Measurements from ENCODE around the gene SENP1.
A peak's percentile ranks its signal among the peaks of the same experiment; 100 is the strongest.
"Not testable (repeated sequence)": the region's sequence is repeated elsewhere in the genome, so short reads cannot be mapped to it uniquely, and the experiment has no call there.

Gene SENP1

DNA sequence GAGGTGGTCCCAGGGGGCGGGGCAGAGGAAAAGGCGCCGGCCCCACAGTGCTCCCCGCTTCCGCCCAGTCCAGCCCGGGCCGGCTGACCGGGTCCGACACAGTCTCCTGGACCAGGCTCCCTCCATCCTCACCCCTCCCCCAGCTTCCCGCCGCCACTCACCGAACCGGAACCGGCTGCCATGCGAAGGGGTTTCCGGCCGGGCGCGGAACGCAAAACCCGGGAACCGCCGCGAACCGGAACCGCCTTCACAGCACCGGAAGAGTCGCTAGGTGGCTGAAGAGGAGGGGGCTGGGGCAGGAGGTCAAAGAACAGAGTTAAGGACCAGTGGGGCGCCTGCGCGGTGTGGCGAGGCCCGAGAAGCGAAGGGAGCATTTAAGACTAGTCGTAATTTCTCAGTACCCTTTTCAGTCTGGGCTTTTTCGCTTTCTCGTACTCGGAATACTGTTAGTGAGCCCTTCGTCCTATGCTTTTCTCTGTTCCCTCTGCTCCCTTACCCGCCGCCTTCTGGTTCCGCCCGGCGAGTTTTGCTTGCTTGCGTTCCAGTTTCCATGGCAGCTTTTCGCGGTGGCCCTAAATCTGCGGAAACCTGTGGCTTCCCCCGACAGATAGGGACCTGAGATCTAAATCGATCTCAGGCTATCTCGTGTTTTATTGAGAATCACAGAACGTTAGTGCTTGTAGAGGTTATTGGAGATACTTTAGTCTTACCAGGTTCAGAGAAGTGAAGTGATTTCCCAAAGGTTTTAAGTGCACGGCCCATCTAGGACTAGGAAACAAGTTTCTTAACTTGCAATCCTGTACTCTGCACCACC lies at the start of gene SENP1:
SENP1 (minus strand) TSS at position 213 of the 814 bp plus-strand sequence. CDS start 4,607 bp downstream, outside the sequence.
- DNase-seq = peak; percentile 61

- no peak for DNase-seq
Measured at GRCh38 chr12:48151103-48151771, 45.4 kb upstream of the SENP1 start.

DNA sequence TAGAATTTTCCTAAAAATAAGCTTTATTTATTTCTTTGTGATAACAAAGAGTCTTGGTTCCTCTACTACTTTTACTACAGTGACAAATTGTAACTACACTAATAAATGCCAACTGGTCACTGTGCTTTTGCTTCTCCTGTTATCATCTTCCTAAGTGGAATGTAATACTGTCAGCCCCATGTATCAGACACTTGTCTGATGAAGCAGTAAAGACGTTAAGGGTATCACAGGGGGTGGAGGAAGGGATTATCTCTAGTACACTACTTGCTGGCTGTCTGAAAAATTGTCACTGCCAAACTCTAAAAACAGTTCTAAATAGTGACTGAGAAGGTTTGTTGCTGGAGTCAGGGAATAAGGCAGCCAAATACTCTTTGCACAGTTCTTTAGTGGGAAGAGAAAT lies 40.1 kb upstream of the SENP1 start:
- DNase-seq = no peak

- no peak for DNase-seq
Measured at GRCh38 chr12:48143898-48144297, 38.0 kb upstream of the SENP1 start.

DNA sequence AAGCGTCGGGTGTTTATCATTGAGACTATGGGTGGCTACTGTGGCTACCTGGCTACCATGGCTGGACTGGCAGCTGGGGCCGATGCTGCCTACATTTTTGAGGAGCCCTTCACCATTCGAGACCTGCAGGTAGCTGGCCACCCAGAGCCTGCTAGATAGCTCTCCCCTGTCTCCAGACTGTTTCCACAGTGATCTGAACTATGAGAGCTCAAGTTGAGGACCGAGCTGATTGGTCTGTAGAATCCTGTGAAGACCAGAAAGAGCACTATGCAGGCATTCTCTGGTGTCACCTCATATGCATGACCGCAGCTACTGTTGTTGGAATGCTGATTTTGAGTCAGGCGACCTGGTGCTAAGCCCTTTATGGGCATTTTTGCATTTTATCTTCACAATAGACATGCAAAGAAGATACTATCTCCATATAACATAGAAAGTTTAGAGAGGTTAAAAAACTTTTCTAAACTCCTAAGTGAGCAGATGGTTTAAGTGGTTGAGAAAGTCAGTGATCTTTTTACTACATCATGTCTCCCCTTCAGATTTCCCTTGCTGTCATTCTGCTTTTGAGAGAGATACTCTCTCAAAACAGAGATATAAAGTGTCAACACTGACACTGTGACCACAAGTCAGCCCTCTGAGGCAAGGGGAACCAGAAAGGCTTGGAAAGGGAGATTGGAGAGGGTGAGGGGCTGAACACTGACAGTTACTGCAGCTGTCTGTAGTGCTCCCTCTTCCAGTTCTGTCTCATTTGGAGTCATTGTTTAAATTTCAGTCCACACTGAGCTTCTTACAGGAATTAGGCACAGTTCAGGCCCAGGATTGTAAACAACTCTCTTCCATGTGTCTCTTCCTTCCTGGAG lies 37.2 kb upstream of the SENP1 start:
- DNase-seq = no peak

- DNase-seq = no peak
Measured at GRCh38 chr12:48135027-48135426, 29.1 kb upstream of the SENP1 start.

DNA sequence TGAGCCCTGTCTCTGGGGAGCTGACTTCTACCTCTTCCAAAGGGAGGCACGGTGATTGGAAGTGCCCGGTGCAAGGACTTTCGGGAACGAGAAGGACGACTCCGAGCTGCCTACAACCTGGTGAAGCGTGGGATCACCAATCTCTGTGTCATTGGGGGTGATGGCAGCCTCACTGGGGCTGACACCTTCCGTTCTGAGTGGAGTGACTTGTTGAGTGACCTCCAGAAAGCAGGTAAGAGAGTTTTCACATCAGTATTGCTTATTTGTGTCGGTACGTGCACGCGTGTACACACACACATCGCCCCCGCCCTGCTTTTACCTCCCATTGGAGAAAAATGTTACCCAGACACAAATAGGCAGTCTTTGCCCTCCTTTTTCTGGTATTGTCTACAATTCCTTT lies 26.9 kb upstream of the SENP1 start:
- no peak for DNase-seq

DNA sequence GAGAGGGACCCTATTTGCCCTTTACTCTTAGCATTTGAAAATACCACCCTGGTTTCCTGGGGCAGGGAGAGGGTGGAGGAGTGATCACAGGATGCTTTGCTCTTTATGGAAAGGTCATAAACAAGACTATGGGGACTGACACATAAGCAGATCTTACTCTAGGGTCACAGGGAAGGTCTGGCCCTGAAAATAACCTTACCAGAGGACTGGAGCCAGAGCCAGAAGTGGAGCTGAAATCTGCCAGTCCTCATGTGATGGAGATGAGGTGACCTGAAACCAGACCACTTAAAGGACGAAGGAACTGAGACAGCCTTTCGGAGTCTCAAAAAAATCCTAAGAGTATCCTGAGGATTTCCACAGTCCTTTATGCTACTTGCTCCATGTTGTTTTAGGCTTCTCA lies 25.6 kb upstream of the SENP1 start:
- no peak for DNase-seq

DNA sequence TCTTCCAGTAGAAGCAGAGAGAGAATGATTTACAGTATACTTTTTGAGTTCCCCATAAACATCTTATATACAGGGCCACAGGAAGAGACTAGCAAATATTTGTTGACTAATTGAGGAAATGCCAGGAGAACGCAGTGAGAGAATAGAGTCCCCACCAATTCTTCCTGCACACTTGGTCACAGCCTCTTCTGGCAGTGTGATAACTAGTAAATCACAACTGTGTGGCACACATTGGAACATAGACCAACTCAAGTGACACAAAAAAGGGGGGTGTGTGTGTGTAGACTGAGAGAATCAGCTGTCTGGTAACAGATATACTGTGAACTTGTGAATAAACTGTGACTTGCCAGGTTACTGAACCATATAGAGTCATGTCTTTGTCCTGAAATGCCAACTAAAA lies 23.5 kb upstream of the SENP1 start:
- no peak for DNase-seq

- no peak for DNase-seq
Measured at GRCh38 chr12:48128800-48129199, 22.9 kb upstream of the SENP1 start.

DNA sequence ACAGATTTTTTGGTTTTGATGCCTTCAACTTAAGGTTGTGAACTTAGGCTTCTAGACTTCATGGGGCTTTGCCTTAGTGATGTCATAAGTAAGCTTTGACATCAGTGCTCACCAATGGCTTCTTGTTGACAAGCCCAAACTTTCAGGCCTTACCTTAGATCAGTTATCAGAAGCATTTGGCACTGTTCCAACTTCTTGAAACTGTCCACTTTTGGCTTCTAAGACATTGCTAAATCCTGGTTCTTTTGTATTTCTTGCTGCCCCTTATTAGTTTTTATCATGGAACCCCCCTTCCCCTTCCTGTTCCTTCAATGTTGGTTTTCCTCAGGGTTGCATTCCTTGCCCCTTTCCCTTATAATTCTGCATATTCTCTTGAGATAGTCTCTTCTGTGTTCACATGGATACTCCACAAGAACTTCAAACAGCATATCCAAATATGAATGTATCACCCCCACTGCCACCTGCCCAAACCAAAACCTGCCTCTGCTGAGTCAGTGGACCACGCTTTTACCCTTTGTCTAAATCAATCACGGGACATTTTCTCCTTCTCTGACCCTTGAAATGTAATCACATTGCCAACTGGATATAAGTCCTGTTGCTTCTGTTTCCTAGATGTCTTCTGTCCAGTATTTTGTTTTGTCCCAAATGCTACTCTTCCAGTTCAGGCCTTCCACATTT lies 21.2 kb upstream of the SENP1 start:
- no peak for DNase-seq

GRCh38 chr12:48125985-48126384 lies 20.1 kb upstream of the SENP1 start:
- DNase-seq = no peak

GRCh38 chr12:48125542-48125941 lies 19.7 kb upstream of the SENP1 start:
- DNase-seq = not testable (repeated sequence)

DNA sequence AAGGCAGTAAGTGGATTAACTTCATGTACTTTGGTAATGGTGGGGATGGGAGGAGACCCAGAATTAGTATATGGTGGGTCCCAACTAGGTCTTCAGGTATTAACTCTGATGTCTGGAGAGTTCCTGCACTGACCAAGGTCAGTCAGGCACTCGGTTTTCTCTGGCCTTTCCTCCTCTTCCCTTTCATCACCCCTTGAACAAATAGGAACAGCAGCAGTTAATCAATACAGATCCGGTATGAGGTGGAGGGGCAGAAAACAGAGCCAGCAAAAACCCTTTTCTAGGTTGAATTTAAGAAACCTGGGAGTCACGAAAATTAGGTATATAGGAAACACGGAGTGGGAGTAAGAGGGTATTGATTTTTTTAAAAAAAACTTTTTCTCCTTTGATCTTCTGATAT lies 17.3 kb upstream of the SENP1 start:
- DNase-seq = no peak

GRCh38 chr12:48122065-48122834 lies 16.4 kb upstream of the SENP1 start:
- DNase-seq = no peak

DNA sequence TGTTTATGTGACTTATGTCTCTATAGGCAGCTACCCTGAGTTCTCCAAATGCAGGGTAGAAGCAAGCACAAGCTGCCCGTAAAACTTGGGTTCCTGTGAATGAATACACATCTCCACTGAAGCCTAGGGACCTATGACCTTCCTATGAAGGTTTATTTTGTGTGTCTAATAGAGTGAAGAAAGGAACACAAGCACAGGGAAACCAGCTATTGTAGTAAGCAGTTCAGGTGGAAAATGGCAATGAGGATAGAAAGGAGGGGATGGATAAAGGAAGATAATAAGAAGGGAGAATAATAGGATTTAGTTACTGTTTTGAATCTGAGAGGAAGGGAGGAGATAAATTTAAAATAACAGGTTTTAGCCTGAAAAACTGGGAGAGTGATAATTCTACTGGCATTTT lies 15.6 kb upstream of the SENP1 start:
- DNase-seq = no peak

DNA sequence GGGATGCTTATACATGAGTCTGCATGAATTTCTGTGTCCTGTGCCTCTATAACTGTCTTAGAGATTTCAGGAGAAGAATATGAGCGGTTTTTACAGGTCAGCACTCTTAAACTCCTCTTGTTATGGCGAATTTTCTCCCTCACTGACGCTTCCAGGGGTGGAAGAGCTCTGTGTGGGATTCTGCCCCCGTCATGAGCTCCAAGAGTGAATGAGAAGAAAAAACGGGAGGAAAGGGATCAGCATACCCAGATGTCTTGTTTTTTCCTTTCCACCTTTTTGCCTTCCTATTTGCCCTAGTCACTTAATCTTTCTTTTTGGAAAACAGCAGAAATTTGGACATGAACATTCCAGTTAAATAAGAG lies 13.9 kb upstream of the SENP1 start:
- no peak for DNase-seq

DNA sequence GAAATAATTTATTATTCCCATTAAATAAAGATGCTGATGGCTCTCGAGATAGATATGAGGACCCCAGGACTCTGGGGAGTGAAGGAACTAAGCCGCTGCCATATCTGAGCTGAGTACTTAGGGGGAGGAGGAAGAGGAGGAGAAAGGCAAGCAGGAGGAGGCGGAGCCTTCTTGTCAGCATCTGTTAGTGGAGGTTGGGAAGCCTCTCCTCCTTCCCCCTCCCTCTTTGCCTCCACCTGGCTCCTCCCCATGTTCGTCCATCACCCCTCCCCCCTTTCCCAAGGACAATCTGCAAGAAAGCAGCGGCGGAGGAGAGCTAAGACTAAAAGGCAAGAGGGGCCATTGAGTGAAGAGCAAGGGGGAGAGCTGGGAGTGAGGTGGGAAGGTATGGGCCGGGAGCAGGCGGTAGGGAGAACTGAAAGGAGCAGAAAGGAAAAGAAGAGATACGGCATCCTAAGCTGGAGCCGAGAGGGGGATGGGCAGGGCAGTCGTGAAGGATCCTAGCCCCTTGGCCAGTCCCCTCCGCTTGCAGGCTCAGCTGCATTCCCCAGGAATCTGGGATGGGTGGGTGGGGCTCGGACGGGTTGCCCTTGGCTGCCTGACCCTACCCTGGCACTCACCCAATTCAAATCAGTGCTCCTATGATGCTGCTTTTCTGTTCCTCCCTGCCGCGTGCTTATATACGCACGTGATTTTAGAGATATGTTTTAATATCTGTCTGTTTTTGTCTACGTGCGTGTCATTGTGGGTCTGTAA lies 13.4 kb upstream of the SENP1 start, which contains the start of gene PFKM:
PFKM (plus strand) TSS at position 287 of the 756 bp plus-strand sequence. CDS start 3,411 bp downstream, outside the sequence.
- peak; percentile 35 for DNase-seq

DNA sequence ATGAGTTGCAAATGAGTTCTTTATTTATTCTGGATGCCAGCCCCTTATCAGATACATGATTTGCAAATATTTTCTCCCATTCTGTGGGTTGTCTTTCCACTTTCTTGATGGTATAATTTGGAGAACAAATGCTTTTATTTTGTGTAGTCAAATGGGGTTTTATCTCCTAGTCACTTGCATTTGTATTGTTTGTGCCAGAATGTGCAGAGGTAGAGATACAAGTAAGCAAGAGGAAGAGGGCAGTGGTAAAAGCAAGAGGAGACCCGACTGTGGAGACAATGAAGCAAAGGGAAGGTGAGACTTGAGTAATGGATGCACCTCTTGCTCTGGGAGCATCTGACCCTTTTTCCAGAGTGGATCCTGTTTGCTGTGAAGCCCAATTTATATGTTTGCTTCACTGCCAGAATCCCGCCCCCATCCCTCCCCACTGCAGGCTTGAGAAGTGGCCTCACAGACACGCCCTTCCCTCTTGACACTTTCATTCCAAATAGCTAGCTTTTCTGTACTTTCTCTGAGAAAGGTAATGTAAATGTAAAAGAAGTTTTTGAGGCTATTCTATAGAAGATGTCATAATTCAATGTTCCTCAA lies 12.5 kb upstream of the SENP1 start:
- no peak for DNase-seq

DNA sequence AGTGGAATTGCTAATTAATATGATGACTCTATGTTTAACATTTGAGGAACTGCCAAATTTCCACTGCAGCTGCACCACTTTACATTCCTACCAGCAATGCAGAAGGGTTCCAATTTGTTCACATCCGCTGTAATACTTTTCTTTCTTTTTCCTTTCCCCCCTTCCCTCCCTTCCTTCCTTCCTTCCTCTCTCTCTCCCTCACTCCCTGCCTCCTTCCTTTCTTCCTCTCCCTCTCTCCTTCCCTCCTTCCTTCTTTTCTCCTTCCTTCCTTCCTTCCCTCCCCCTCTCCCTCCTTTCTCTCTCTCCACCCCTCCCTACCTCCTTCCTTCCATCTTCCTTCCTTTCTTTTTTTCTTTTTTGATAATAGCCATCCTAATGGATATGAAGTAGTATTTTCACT lies 10.1 kb upstream of the SENP1 start:
- DNase-seq = no peak

GRCh38 chr12:48111312-48111693 lies 5.4 kb upstream of the SENP1 start:
- not testable (repeated sequence) for DNase-seq
